ENCODE data around the gene IL1RAP. TPM values are rescaled to one million over a fixed set of nuclear protein-coding genes. Genes with fewer than 3 reads are reported as not detected.

Gene IL1RAP
- total and polyA plus RNA-seq, 9 of the 15 experiments (the other 6 are each of a cell fraction or from before 2014, with no cell fraction given): 0.23 to 1.8 (median 0.88) TPM

GRCh38 chr3:190495796-190496195 is 18.1 kb upstream of the IL1RAP start:
- Histone ChIP-seq H3K4me2 (ENCODE audit: insufficient read depth, low read length) (no peak overlapping the region), H3K9me1 (ENCODE audit: control insufficient read depth, insufficient read depth, low read length) (no peaks in the 10 kb centered on the region), H3K4me1 (replicated peaks in 1 of 2; ENCODE audit: control insufficient read depth in 2 of 2, insufficient read depth in 2 of 2, low read length in 2 of 2) (no peaks in the 10 kb centered on the region), H4K20me1 (replicated peaks; ENCODE audit: control insufficient read depth, insufficient read depth, low read length) (no peaks in the 10 kb centered on the region), H3K79me2 (ENCODE audit: control insufficient read depth, insufficient read depth, low read length) (no peaks in the 10 kb centered on the region), H3K9me3 (replicated peaks; ENCODE audit: control insufficient read depth, insufficient read depth, low read depth, low read length) (0 out of 2 replicates have a peak, but pooled peaks cover 2% of the 10 kb centered on the region), H3K36me3 (ENCODE audit: control insufficient read depth, insufficient read depth, low read length) (no peaks in the 10 kb centered on the region), H2AFZ (ENCODE audit: low read depth, low read length) (no peak overlapping the region), H3K4me3 (no peak overlapping the region), H3K27ac (ENCODE audit: extremely low read depth, low read depth, low read length) (no peak overlapping the region), H3K27me3 (ENCODE audit: control insufficient read depth in 2 of 2, insufficient read depth in 2 of 2, low read length in 2 of 2) (no peaks in the 10 kb centered on the region), H3K9ac (ENCODE audit: insufficient read depth in 1 of 2, low read depth in 2 of 2, low read length in 2 of 2) (no peak overlapping the region)
- no peak for FAIRE-seq
- no peak for TF ChIP-seq CBX2 (IDR thresholded peaks at IDR 0.05; ENCODE audit: insufficient read depth, low read length, poor library complexity, severe bottlenecking)
- TF ChIP-seq MBD1 (CRISPR knock-in tag; IDR thresholded peaks at IDR 0.05): no peak
- WGBS (ENCODE audit: insufficient coverage, low coverage, missing lambda C conversion rate): 3% methylated on average over 5 of the region's 5 CpGs
- POLR2A ChIA-PET: no interaction called here
- no peak for ATAC-seq
- CTCF ChIA-PET (ENCODE audit: low intra/inter-chr PET ratio): no interaction called here
- BruUV-seq (replicated peaks): no TSS peak
- intact Hi-C loops (cut with micrococcal nuclease): no loop called here
- DNase-seq (ENCODE audit: extremely low read depth in 1 of 4, low spot score in 3 of 4): no peak
- in situ Hi-C loops (cut with MboI): no loop called here

- POLR2A ChIA-PET: no interaction called here
- Histone ChIP-seq H3K9me3 (replicated peaks; ENCODE audit: control insufficient read depth, insufficient read depth, low read depth, low read length) (0 out of 2 replicates have a peak, but pooled peaks cover 2% of the 10 kb centered on the region), H3K27me3 (ENCODE audit: control insufficient read depth in 2 of 2, insufficient read depth in 2 of 2, low read length in 2 of 2) (no peaks in the 10 kb centered on the region), H3K9ac (ENCODE audit: insufficient read depth in 1 of 2, low read depth in 2 of 2, low read length in 2 of 2) (no peak overlapping the region), H3K9me1 (ENCODE audit: control insufficient read depth, insufficient read depth, low read length) (no peaks in the 10 kb centered on the region), H3K27ac (ENCODE audit: extremely low read depth, low read depth, low read length) (no peak overlapping the region), H3K4me3 (no peak overlapping the region), H2AFZ (ENCODE audit: low read depth, low read length) (no peak overlapping the region), H3K79me2 (ENCODE audit: control insufficient read depth, insufficient read depth, low read length) (no peaks in the 10 kb centered on the region), H3K4me2 (ENCODE audit: insufficient read depth, low read length) (no peak overlapping the region), H4K20me1 (replicated peaks; ENCODE audit: control insufficient read depth, insufficient read depth, low read length) (no peaks in the 10 kb centered on the region), H3K36me3 (ENCODE audit: control insufficient read depth, insufficient read depth, low read length) (no peaks in the 10 kb centered on the region), H3K4me1 (replicated peaks in 1 of 2; ENCODE audit: control insufficient read depth in 2 of 2, insufficient read depth in 2 of 2, low read length in 2 of 2) (no peaks in the 10 kb centered on the region)
- WGBS (ENCODE audit: insufficient coverage, low coverage, missing lambda C conversion rate): 0% methylated on average over 1 of the region's 1 CpG
- CTCF ChIA-PET (ENCODE audit: low intra/inter-chr PET ratio): no interaction called here
- intact Hi-C loops (cut with micrococcal nuclease): no loop called here
- no peak for ATAC-seq
- no peak for DNase-seq (ENCODE audit: extremely low read depth in 1 of 4, low spot score in 3 of 4)
- no TSS peak for BruUV-seq (replicated peaks)
- FAIRE-seq: no peak
- in situ Hi-C loops (cut with MboI): no loop called here
- no peak for TF ChIP-seq ZFPM2 (CRISPR knock-in tag; IDR thresholded peaks at IDR 0.05)
- TF ChIP-seq HDAC2 (IDR thresholded peaks at IDR 0.05): no peak
- no peak for TF ChIP-seq PCBP1 (IDR thresholded peaks at IDR 0.05; ENCODE audit: low read depth, low read length, poor library complexity, severe bottlenecking)
- TF ChIP-seq CCAR2 (IDR thresholded peaks at IDR 0.05; ENCODE audit: low read depth, low read length): no peak
- TF ChIP-seq ETS2 (tag; IDR thresholded peaks at IDR 0.05; ENCODE audit: borderline replicate concordance, poor library complexity, severe bottlenecking): no peak
- TF ChIP-seq STAG1 (CRISPR knock-in tag; IDR thresholded peaks at IDR 0.05; ENCODE audit: borderline replicate concordance): no peak
- TF ChIP-seq HLTF (IDR thresholded peaks at IDR 0.05): no peak
- TF ChIP-seq KLF10 (CRISPR knock-in tag; IDR thresholded peaks at IDR 0.05): no peak
- no peak for TF ChIP-seq ZSCAN29 (IDR thresholded peaks at IDR 0.05)
- TF ChIP-seq HDGF (IDR thresholded peaks at IDR 0.05): no peak
- TF ChIP-seq GATA2 (CRISPR knock-in tag; IDR thresholded peaks at IDR 0.05): no peak
- TF ChIP-seq NFXL1 (CRISPR knock-in tag; IDR thresholded peaks at IDR 0.05): no peak
- TF ChIP-seq ZC3H4 (CRISPR knock-in tag; IDR thresholded peaks at IDR 0.05; ENCODE audit: borderline replicate concordance): no peak
- TF ChIP-seq ATF7 (IDR thresholded peaks at IDR 0.05): no peak
- TF ChIP-seq ATF1 (CRISPR knock-in tag; IDR thresholded peaks at IDR 0.05): no peak
- no peak for TF ChIP-seq ATF1 (tag; IDR thresholded peaks at IDR 0.05)
- TF ChIP-seq KHSRP (IDR thresholded peaks at IDR 0.05): no peak
- no peak for TF ChIP-seq CBX2 (IDR thresholded peaks at IDR 0.05; ENCODE audit: insufficient read depth, low read length, poor library complexity, severe bottlenecking)
- TF ChIP-seq SMC3 (conservative IDR thresholded peaks at IDR 0.05; ENCODE audit: insufficient read depth, low read depth, low read length): no peak
Measured at GRCh38 chr3:190496859-190497258, 17.0 kb upstream of the IL1RAP start.
